Spleen (tissue), 7 donors: ENCODE measurements around the gene PTEN.

Experiments
- POLR2A ChIP-seq, 3 donors: fragments of 450-650 bp; IDR thresholded peaks; one replicate each; pipeline ENCODE4 v1.5.1; 2017; ENCODE audit warnings: antibody characterized with exemption in 3 of 3, mild to moderate bottlenecking in 1 of 3
- POLR2AphosphoS5 ChIP-seq, 3 donors: sonication (generic); formaldehyde crosslinking; IDR thresholded peaks; one replicate each; pipeline ENCODE4 v1.5.1; 2017; ENCODE audit warnings: antibody characterized with exemption in 3 of 3
- TF ChIP-seq, protein P1 (sequence below), 11 experiments: fragments of 200-600 bp in 7 of 11; fragments of 450-650 bp in 4 of 11; sonication (generic) in 4 of 11; IDR thresholded peaks in 8 of 11; conservative IDR thresholded peaks in 3 of 11; 1 replicate in 7 of 11; 2 replicates in 4 of 11; pipeline versions ENCODE4 v1.4.0 to v1.8.0; 2016 to 2021; ENCODE audit warnings: antibody characterized with exemption in 11 of 11, inconsistent platforms in 4 of 11, mild to moderate bottlenecking in 1 of 11
- donor health status: DM: no; HTN: no; CAD: no; lungs with moderate emphysema.
- donor health status: DM: no; HTN: no; CAD: no.
- donor health status: DM: no; HTN: no; CAD: no.

- TF ChIP-seq, protein P1, sequence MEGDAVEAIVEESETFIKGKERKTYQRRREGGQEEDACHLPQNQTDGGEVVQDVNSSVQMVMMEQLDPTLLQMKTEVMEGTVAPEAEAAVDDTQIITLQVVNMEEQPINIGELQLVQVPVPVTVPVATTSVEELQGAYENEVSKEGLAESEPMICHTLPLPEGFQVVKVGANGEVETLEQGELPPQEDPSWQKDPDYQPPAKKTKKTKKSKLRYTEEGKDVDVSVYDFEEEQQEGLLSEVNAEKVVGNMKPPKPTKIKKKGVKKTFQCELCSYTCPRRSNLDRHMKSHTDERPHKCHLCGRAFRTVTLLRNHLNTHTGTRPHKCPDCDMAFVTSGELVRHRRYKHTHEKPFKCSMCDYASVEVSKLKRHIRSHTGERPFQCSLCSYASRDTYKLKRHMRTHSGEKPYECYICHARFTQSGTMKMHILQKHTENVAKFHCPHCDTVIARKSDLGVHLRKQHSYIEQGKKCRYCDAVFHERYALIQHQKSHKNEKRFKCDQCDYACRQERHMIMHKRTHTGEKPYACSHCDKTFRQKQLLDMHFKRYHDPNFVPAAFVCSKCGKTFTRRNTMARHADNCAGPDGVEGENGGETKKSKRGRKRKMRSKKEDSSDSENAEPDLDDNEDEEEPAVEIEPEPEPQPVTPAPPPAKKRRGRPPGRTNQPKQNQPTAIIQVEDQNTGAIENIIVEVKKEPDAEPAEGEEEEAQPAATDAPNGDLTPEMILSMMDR (IDR thresholded peaks at IDR 0.05 in 8 of 11, conservative IDR thresholded peaks at IDR 0.05 in 3 of 11), result no peak
- TF ChIP-seq POLR2AphosphoS5 (IDR thresholded peaks at IDR 0.05), result no peak
- TF ChIP-seq POLR2A (IDR thresholded peaks at IDR 0.05), result no peak
Observed at GRCh38 chr10:87852089-87852488, 11.3 kb upstream of the PTEN start.
